Measurements from ENCODE around the gene DYNC1H1.

Gene DYNC1H1

DNA sequence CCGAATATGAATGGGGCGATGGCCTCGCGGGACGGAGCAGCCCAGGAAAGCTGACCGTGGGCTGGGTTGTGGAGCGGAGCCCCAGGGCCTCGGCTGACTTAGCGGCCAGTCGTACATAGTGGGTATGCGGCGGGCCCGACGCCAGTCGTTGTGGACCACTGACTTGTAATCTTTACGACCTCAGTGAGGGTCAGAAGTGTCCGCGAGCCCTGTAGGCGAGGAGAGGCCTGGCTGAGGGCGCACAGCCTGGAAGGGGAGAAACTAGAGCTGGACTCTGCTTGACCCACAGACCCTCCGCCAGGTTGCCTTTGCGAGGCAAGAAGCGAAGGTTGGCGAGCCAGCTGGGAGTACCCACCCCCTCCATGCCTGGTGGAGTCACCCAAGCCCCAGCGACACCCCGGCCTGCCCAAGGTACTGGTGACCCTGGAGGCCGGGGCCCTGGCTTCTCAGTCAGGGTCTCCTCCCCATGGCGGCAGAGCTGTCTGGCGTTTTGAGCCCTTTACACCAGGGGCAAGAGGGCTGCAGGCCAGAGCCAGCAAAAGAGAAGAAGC is 15.6 kb upstream of the DYNC1H1 start:
- TF ChIP-seq, protein P1, sequence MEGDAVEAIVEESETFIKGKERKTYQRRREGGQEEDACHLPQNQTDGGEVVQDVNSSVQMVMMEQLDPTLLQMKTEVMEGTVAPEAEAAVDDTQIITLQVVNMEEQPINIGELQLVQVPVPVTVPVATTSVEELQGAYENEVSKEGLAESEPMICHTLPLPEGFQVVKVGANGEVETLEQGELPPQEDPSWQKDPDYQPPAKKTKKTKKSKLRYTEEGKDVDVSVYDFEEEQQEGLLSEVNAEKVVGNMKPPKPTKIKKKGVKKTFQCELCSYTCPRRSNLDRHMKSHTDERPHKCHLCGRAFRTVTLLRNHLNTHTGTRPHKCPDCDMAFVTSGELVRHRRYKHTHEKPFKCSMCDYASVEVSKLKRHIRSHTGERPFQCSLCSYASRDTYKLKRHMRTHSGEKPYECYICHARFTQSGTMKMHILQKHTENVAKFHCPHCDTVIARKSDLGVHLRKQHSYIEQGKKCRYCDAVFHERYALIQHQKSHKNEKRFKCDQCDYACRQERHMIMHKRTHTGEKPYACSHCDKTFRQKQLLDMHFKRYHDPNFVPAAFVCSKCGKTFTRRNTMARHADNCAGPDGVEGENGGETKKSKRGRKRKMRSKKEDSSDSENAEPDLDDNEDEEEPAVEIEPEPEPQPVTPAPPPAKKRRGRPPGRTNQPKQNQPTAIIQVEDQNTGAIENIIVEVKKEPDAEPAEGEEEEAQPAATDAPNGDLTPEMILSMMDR (IDR thresholded peaks at IDR 0.05): no peak
- peak overlapping the region; percentile 99 for H2AFZ ChIP-seq

DNA sequence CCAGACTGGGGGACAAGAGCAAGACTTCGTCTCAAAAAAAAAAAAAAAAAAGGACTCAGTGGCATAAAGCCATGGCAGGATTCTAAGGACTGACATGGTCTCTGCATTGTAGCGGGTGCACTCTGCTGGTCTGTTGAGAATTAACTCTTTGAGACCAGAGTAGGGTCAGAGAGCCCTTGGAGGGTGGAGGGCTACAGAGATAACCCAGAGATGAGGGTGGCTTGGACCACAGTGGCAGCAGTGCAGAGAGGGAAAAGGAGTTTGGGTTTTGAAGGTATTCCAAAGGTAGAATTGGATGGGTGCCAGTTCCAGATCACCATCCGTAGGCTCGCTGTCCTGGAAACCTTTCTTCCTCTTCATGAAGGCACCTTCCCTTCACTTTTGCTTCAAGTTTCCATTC is 14.3 kb upstream of the DYNC1H1 start:
- no peaks in the 10 kb centered on the region for H3K36me3 ChIP-seq (ENCODE audit: control insufficient read depth, insufficient read depth, low read length)
- H3K27me3 ChIP-seq (ENCODE audit: control insufficient read depth, insufficient read depth, low read length): no peaks in the 10 kb centered on the region
- peaks cover 2% of the 10 kb centered on the region for H3K79me2 ChIP-seq
- no peak overlapping the region for H2AFZ ChIP-seq
- TF ChIP-seq, protein P1 (IDR thresholded peaks at IDR 0.05): no peak
- no peak overlapping the region for H3K4me3 ChIP-seq (ENCODE audit: low read depth, low read length)
- no peak overlapping the region for H3K27ac ChIP-seq
- peaks cover 2% of the 10 kb centered on the region for H3K4me1 ChIP-seq
- H3K4me2 ChIP-seq (ENCODE audit: low read length): no peak overlapping the region
- H3K9me3 ChIP-seq (ENCODE audit: control insufficient read depth, low read length): no peaks in the 10 kb centered on the region
- H3K9ac ChIP-seq: no peak overlapping the region

More for the DNA sequence above, 15.6 kb upstream of the DYNC1H1 start:
- Histone ChIP-seq H3K4me1 (peaks cover 2% of the 10 kb centered on the region), H3K27ac (peak overlapping the region; percentile 97), H3K9ac (peak overlapping the region; percentile 87), H3K79me2 (peaks cover 2% of the 10 kb centered on the region), H3K4me3 (ENCODE audit: low read depth, low read length) (peak overlapping the region; percentile 90), H3K27me3 (ENCODE audit: control insufficient read depth, insufficient read depth, low read length) (no peaks in the 10 kb centered on the region), H3K36me3 (ENCODE audit: control insufficient read depth, insufficient read depth, low read length) (no peaks in the 10 kb centered on the region), H3K4me2 (ENCODE audit: low read length) (peak overlapping the region; percentile 93), H3K9me3 (ENCODE audit: control insufficient read depth, low read length) (no peaks in the 10 kb centered on the region)

DNA sequence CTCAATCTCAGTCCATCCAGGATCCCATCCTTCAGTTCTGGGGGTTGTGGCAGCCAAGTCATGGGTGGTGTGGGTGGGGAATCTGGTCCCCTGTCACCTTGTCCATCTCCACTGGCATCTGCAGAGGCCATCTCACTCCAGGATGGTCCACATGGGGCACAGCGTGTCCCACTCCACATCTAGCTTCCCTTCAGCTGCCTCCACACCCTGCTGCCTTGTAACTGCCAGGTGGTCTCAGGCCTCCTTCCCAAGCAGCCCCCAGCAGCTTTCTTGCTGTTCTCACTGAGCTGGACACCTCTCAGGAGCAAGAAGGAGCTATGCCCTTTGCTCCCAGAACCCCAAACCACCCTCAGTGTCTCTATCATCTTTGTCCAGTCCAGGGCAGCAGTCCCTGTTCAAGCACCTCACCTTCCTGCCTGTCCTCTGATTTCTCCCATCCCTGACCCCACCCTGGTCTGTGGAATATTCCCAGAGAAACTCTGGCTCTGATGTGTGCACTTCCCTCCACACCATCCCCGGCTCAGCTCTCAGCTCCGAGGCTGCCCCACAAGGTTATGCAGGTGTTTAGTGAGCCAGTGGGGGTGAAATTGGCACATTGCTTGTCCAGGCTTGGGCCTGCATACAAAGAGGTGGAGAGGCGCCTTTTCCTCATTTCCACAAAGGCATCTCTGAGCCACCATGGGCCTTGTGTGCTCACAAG is 13.7 kb upstream of the DYNC1H1 start:
- Histone ChIP-seq H3K4me1 (peaks cover 2% of the 10 kb centered on the region), H2AFZ (no peak overlapping the region), H3K4me2 (ENCODE audit: low read length) (no peak overlapping the region), H3K9ac (no peak overlapping the region), H3K79me2 (peaks cover 2% of the 10 kb centered on the region), H3K9me3 (ENCODE audit: control insufficient read depth, low read length) (no peaks in the 10 kb centered on the region), H3K27me3 (ENCODE audit: control insufficient read depth, insufficient read depth, low read length) (no peaks in the 10 kb centered on the region), H3K36me3 (ENCODE audit: control insufficient read depth, insufficient read depth, low read length) (no peaks in the 10 kb centered on the region), H3K4me3 (ENCODE audit: low read depth, low read length) (no peak overlapping the region), H3K27ac (no peak overlapping the region)
- TF ChIP-seq, protein P1 (IDR thresholded peaks at IDR 0.05): no peak

DNA sequence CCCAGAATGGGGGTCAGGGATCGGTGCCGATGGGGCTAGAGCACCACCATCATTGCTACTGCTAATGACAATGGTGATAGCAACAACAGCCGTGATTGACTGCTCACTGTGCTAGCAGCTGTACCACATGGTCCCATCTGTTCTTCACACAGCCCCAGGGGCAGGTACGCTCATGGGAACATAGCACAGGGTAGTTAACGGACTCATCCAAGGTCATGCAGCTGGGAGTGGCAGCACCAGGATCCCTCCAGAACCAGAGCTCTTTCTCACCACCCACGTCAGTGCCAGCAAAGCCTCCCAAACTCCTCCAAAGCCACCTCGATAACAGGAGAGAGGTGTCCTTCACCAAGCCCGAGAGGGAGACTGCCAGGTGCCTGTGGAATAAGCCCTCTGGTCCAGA is 11.2 kb upstream of the DYNC1H1 start:
- Histone ChIP-seq H3K36me3 (ENCODE audit: control insufficient read depth, insufficient read depth, low read length) (no peaks in the 10 kb centered on the region), H3K9ac (no peak overlapping the region), H3K4me2 (ENCODE audit: low read length) (no peak overlapping the region), H3K4me1 (peaks cover 2% of the 10 kb centered on the region), H3K9me3 (ENCODE audit: control insufficient read depth, low read length) (no peaks in the 10 kb centered on the region), H2AFZ (no peak overlapping the region), H3K27ac (no peak overlapping the region), H3K4me3 (ENCODE audit: low read depth, low read length) (no peak overlapping the region), H3K79me2 (peaks cover 9% of the 10 kb centered on the region), H3K27me3 (ENCODE audit: control insufficient read depth, insufficient read depth, low read length) (no peaks in the 10 kb centered on the region)
- TF ChIP-seq, protein P1 (IDR thresholded peaks at IDR 0.05): no peak

DNA sequence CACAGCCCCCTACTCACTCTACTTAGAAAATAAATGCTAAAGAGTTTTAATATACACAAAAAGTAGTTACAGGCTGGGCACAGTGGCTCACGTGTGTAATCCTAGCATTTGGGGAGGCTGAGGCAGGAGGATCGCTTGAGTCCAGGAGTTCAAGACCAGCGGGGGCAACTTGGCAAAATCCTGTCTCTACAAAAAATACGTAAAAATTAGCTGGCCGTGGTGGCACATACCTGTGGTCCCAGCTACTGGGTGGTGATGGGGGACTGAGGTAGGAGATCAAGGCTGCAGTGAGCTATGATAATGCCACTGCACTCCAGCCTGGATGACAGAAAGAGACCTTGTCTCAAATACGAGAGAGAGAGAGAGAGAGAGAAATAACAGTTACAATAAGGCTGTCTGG is 9.9 kb upstream of the DYNC1H1 start:
- Histone ChIP-seq H3K4me2 (ENCODE audit: low read length) (no peak overlapping the region), H3K9me3 (ENCODE audit: control insufficient read depth, low read length) (no peaks in the 10 kb centered on the region), H3K79me2 (peaks cover 7% of the 10 kb centered on the region), H3K36me3 (ENCODE audit: control insufficient read depth, insufficient read depth, low read length) (no peaks in the 10 kb centered on the region), H2AFZ (no peak overlapping the region), H3K4me1 (no peaks in the 10 kb centered on the region), H3K4me3 (ENCODE audit: low read depth, low read length) (no peak overlapping the region), H3K27ac (no peak overlapping the region), H3K27me3 (ENCODE audit: control insufficient read depth, insufficient read depth, low read length) (no peaks in the 10 kb centered on the region), H3K9ac (no peak overlapping the region)
- TF ChIP-seq, protein P1 (IDR thresholded peaks at IDR 0.05): no peak
